ENCODE results near the gene ENGASE. TPM values are rescaled to one million over a fixed set of nuclear protein-coding genes. Genes with fewer than 3 reads are reported as not detected.

The ENGASE gene
- total and polyA plus RNA-seq, 2 donors (not counting 1 experiment from before 2014, with no cell fraction given) = 92.1 to 122 TPM

- Mint-ChIP-seq H3K4me1 (no peaks in the 10 kb centered on the region), H3K9me3 (ENCODE audit: insufficient read depth) (no peaks in the 10 kb centered on the region), H3K27ac (no peak overlapping the region), H3K27me3 (no peaks in the 10 kb centered on the region), H3K4me3 (no peak overlapping the region)
- Histone ChIP-seq H4K20me1 (ENCODE audit: control insufficient read depth, insufficient read depth, low read length, poor library complexity, severe bottlenecking) (no peaks in the 10 kb centered on the region), H3K27me3 (replicated peaks in 1 of 4; ENCODE audit: control extremely low read depth in 1 of 4, control insufficient read depth in 3 of 4, insufficient read depth in 4 of 4, low read length in 3 of 4) (peaks cover 0 to 10% (median 0%) of the 10 kb centered on the region in 4 experiments), H3K4me2 (replicated peaks; ENCODE audit: low read depth, low read length, poor library complexity, severe bottlenecking) (no peak overlapping the region), H2AFZ (ENCODE audit: insufficient read depth, low read depth, low read length, poor library complexity, severe bottlenecking) (no peak overlapping the region), H3K9ac (ENCODE audit: low read length) (no peak overlapping the region), H3K4me3 (ENCODE audit: control extremely low read depth in 1 of 5, extremely low read depth in 1 of 5, insufficient read depth in 1 of 5, low read depth in 2 of 5, low read length in 4 of 5) (no peak overlapping the region), H3K4me1 (ENCODE audit: control insufficient read depth in 2 of 2, insufficient read depth in 2 of 2, low read length in 2 of 2) (no peaks in the 10 kb centered on the region), H3K36me3 (replicated peaks in 1 of 2; ENCODE audit: control extremely low read depth in 1 of 2, control insufficient read depth in 1 of 2, extremely low read depth in 1 of 2, insufficient read depth in 2 of 2, low read length in 1 of 2) (no peaks in the 10 kb centered on the region), H3K79me2 (ENCODE audit: control insufficient read depth, insufficient read depth, low read length) (no peaks in the 10 kb centered on the region), H3K27ac (ENCODE audit: low read length in 2 of 2) (no peak overlapping the region), H3K9me3 (ENCODE audit: control extremely low read depth in 1 of 3, control insufficient read depth in 2 of 3, insufficient read depth in 1 of 3, low read length in 2 of 3) (no peaks in the 10 kb centered on the region)
- WGBS (ENCODE audit: insufficient coverage) = 93% methylated on average over 11 of the region's 11 CpGs
- ATAC-seq (ENCODE audit: low read depth) = no peak
- ChIA-PET CTCF (interaction anchor here (2.0 to 11.4 kb wide), 2 partner anchors 19 to 286 kb away, joined by 5 to 50 read pairs; no protein-coding TSS in a partner anchor), POLR2A (no interaction called here)
- no peak for TF ChIP-seq CTCF (IDR thresholded peaks at IDR 0.05)
- TF ChIP-seq EZH2 (IDR thresholded peaks at IDR 0.05; ENCODE audit: borderline replicate concordance, insufficient read depth, low read depth, low read length, poor library complexity, severe bottlenecking) = no peak
- no peak for DNase-seq
- intact Hi-C loops (cut with micrococcal nuclease) = no loop called here
Observed at GRCh38 chr17:79106958-79107357, 32.3 kb downstream of the ENGASE start.

- intact Hi-C loops (cut with micrococcal nuclease) = no loop called here
- ChIA-PET POLR2A (no interaction called here), CTCF (interaction anchor here (2.0 to 11.4 kb wide), 2 partner anchors 20 to 285 kb away, joined by 5 to 50 read pairs; no protein-coding TSS in a partner anchor)
- H4K20me1 ChIP-seq (ENCODE audit: control insufficient read depth, insufficient read depth, low read length, poor library complexity, severe bottlenecking) = no peaks in the 10 kb centered on the region
- no peak overlapping the region for H2AFZ ChIP-seq (ENCODE audit: insufficient read depth, low read depth, low read length, poor library complexity, severe bottlenecking)
- H3K9me3 Mint-ChIP-seq (ENCODE audit: insufficient read depth) = no peaks in the 10 kb centered on the region
- H3K27me3 Mint-ChIP-seq = no peaks in the 10 kb centered on the region
- H3K36me3 ChIP-seq (replicated peaks in 1 of 2; ENCODE audit: control extremely low read depth in 1 of 2, control insufficient read depth in 1 of 2, extremely low read depth in 1 of 2, insufficient read depth in 2 of 2, low read length in 1 of 2) = no peaks in the 10 kb centered on the region
- H3K4me1 ChIP-seq (ENCODE audit: control insufficient read depth in 2 of 2, insufficient read depth in 2 of 2, low read length in 2 of 2) = no peaks in the 10 kb centered on the region
- DNase-seq (no peak), ATAC-seq (ENCODE audit: low read depth) (no peak)
- H3K79me2 ChIP-seq (ENCODE audit: control insufficient read depth, insufficient read depth, low read length) = no peaks in the 10 kb centered on the region
- H3K9ac ChIP-seq (ENCODE audit: low read length) = no peak overlapping the region
- no peaks in the 10 kb centered on the region for H3K9me3 ChIP-seq (ENCODE audit: control extremely low read depth in 1 of 3, control insufficient read depth in 2 of 3, insufficient read depth in 1 of 3, low read length in 2 of 3)
- no peak overlapping the region for H3K27ac ChIP-seq (ENCODE audit: low read length in 2 of 2)
- no peak overlapping the region for H3K4me2 ChIP-seq (replicated peaks; ENCODE audit: low read depth, low read length, poor library complexity, severe bottlenecking)
- peaks cover 0 to 10% (median 0%) of the 10 kb centered on the region in 4 experiments for H3K27me3 ChIP-seq (replicated peaks in 1 of 4; ENCODE audit: control extremely low read depth in 1 of 4, control insufficient read depth in 3 of 4, insufficient read depth in 4 of 4, low read length in 3 of 4)
- no peak overlapping the region for H3K4me3 Mint-ChIP-seq
- no peaks in the 10 kb centered on the region for H3K4me1 Mint-ChIP-seq
- WGBS (ENCODE audit: insufficient coverage) = 88% methylated on average over 20 of the region's 25 CpGs
- H3K4me3 ChIP-seq (ENCODE audit: control extremely low read depth in 1 of 5, extremely low read depth in 1 of 5, insufficient read depth in 1 of 5, low read depth in 2 of 5, low read length in 4 of 5) = no peak overlapping the region
- TF ChIP-seq EZH2 (IDR thresholded peaks at IDR 0.05; ENCODE audit: borderline replicate concordance, insufficient read depth, low read depth, low read length, poor library complexity, severe bottlenecking) = no peak
- TF ChIP-seq CTCF (IDR thresholded peaks at IDR 0.05) = no peak
- no peak overlapping the region for H3K27ac Mint-ChIP-seq
Observed at GRCh38 chr17:79107499-79108231, 33.0 kb downstream of the ENGASE start.
